GM12878 (cell line): ENCODE data around the gene ZNF600. TPM values are rescaled to one million over a fixed set of nuclear protein-coding genes. Genes with fewer than 3 reads are reported as not detected.

ENCODE experiments used
- ATAC-seq: fragments of 200-7000 bp; cut with Tn5 transposase; 3 replicates; pipeline ENCODE4 v1.9.1; 2020; ENCODE audit warnings: mild to moderate bottlenecking, moderate library complexity
- BruUV-seq: library from RNA; stranded (reverse); fragments of 400-500 nt; replicated peaks from 2 replicates; lab custom pipeline; 2021; lab: Mats Ljungman, UMichigan
- CTCF ChIA-PET: fragments of 300-600 bp; sonication (Branson Sonifier 250); formaldehyde crosslinking; extraction: SDS; loops from one replicate; lab custom pipeline; 2021; ENCODE audit warnings: inconsistent platforms; lab: Yijun Ruan, JAX
- POLR2A ChIA-PET: fragments of 350-600 bp; formaldehyde crosslinking; extraction: SDS; loops from one replicate; lab custom pipeline; 2021; ENCODE audit warnings: inconsistent platforms; lab: Charles Lee
- RAD21 ChIA-PET: fragments of 300-600 bp; sonication (Branson Sonifier 250); formaldehyde crosslinking; loops from one replicate; lab custom pipeline; 2023; ENCODE audit warnings: antibody characterized with exemption; ENCODE audit not compliant: unreplicated experiment; lab: Charles Lee
- SMC1A ChIA-PET: fragments of 300-600 bp; sonication (Branson Sonifier 250); formaldehyde crosslinking; loops from one replicate; lab custom pipeline; 2023; ENCODE audit not compliant: unreplicated experiment, uncharacterized antibody; lab: Charles Lee
- DNase-seq: peaks from one replicate; pipeline ENCODE4 v3.0.0-alpha.2; 2011; ENCODE audit warnings: low read depth, low spot score
- FAIRE-seq: peaks from 3 replicates; lab custom pipeline; 2011; peaks lifted over from hg19 to GRCh38; lab: Jason Lieb, UNC
- H2AFZ ChIP-seq: 2 replicates; pipeline ENCODE4 v1.6.0; 2011; ENCODE audit warnings: low read depth, low read length, control low read depth; ENCODE audit not compliant: control insufficient read depth
- H3K27ac ChIP-seq: 2 replicates; pipeline ENCODE4 v1.5.1; 2011; ENCODE audit warnings: control low read depth; ENCODE audit not compliant: control insufficient read depth, insufficient read depth
- H3K27me3 ChIP-seq, 2 experiments: replicated peaks in 1 of 2; 2 replicates each; pipeline versions ENCODE4 v1.6.0 to v1.6.1; 2011; ENCODE audit warnings: low read length in 1 of 2; ENCODE audit not compliant: control insufficient read depth in 2 of 2, insufficient read depth in 2 of 2
- H3K36me3 ChIP-seq, 2 experiments: 2 replicates each; pipeline ENCODE4 v1.5.1; 2011; ENCODE audit warnings: low read length in 1 of 2; ENCODE audit not compliant: control insufficient read depth in 2 of 2, insufficient read depth in 2 of 2
- H3K4me1 ChIP-seq: 2 replicates; pipeline ENCODE4 v1.6.1; 2011; ENCODE audit warnings: mild to moderate bottlenecking, low read length, moderate library complexity, mixed read lengths; ENCODE audit not compliant: control insufficient read depth, insufficient read depth
- H3K4me2 ChIP-seq: 2 replicates; pipeline ENCODE4 v1.6.0; 2011; ENCODE audit warnings: control low read depth; ENCODE audit not compliant: control insufficient read depth, insufficient read depth
- H3K4me3 ChIP-seq: fragments of 200-600 bp; sonication (generic); 2 replicates; pipeline ENCODE4 v1.5.1; 2016
- H3K79me2 ChIP-seq: 2 replicates; pipeline ENCODE4 v1.6.0; 2011; ENCODE audit warnings: low read length; ENCODE audit not compliant: control insufficient read depth, insufficient read depth
- H3K9ac ChIP-seq: 2 replicates; pipeline ENCODE4 v1.8.0; 2011; ENCODE audit warnings: low read length, control low read depth, mixed read lengths; ENCODE audit not compliant: control insufficient read depth, insufficient read depth
- H3K9me3 ChIP-seq: replicated peaks from 3 replicates; pipeline ENCODE4 v1.5.1; 2011; ENCODE audit warnings: mild to moderate bottlenecking, low read length; ENCODE audit not compliant: control insufficient read depth, insufficient read depth
- H4K20me1 ChIP-seq: 2 replicates; pipeline ENCODE4 v1.6.0; 2011; ENCODE audit not compliant: control insufficient read depth, insufficient read depth
- RELA ChIP-seq: fragments of 450-650 bp; IDR thresholded peaks from 2 replicates; pipeline ENCODE4 v1.8.0; 2014; ENCODE audit warnings: borderline replicate concordance; ENCODE audit not compliant: partially characterized antibody
- WGBS: methylation state at CpG from one replicate; pipeline ENCODE4 v1.1.6; 2016; ENCODE audit warnings: low lambda C conversion rate; ENCODE audit not compliant: insufficient replicate concordance, insufficient coverage; ENCODE audit errors: missing lambda C conversion rate; 5-methylcytosine and 5-hydroxymethylcytosine counted together
- in situ Hi-C: fragments of 300-500 bp; cut with MboI; formaldehyde crosslinking; loops from 9 replicates; pipeline ENCODE4 v1.14.3; 2018; ENCODE audit warnings: mixed read lengths
- intact Hi-C: fragments of 100-400 bp; cut with micrococcal nuclease; formaldehyde crosslinking; loops from one replicate; pipeline ENCODE4 v1.14.2; 2022; ENCODE audit not compliant: unreplicated experiment
- polyA plus RNA-seq, 11 experiments: library from polyadenylated mRNA; depleted of rRNA in 4 of 11; unstranded in 6 of 11; stranded (reverse) in 5 of 11; fragments of >200 nt; fragmentation: Nextera tagmentation in 4 of 11; fragmentation: Illumina TruSeq in 1 of 11; extraction: Ambion mirVana in 4 of 11; extraction: Trizol in 1 of 11; gene quantifications; 1 replicate in 1 of 11; 2 replicates in 10 of 11; pipeline versions ENCODE4 v1.2.1 to v1.2.3, GENCODE V29; 2011 to 2016; ENCODE audit warnings: inconsistent platforms in 2 of 11, missing spikeins in 2 of 11, low read depth in 1 of 11
- total RNA-seq, 4 experiments: library from RNA; depleted of rRNA in 3 of 4; stranded (reverse); fragments of >200 nt in 3 of 4; fragmentation: Illumina TruSeq in 1 of 4; extraction: Trizol in 1 of 4; gene quantifications; 2 replicates each; pipeline versions ENCODE4 v1.2.1 to v1.2.3, GENCODE V29; 2013 to 2021
- TF ChIP-seq, protein P1 (sequence below): IDR thresholded peaks from 2 replicates; pipeline ENCODE4 v1.6.1; 2012; ENCODE audit warnings: low read length, inconsistent platforms
- TF ChIP-seq, protein P2 (sequence below): fragments of 450-650 bp; IDR thresholded peaks from 2 replicates; pipeline ENCODE4 v1.6.1; 2017; ENCODE audit warnings: borderline replicate concordance

The ZNF600 gene
- total and polyA plus RNA-seq, 10 of the 15 experiments (the other 5 are each of a cell fraction or from before 2014, with no cell fraction given), result 9.5 to 25.6 (median 11.9) TPM

DNA sequence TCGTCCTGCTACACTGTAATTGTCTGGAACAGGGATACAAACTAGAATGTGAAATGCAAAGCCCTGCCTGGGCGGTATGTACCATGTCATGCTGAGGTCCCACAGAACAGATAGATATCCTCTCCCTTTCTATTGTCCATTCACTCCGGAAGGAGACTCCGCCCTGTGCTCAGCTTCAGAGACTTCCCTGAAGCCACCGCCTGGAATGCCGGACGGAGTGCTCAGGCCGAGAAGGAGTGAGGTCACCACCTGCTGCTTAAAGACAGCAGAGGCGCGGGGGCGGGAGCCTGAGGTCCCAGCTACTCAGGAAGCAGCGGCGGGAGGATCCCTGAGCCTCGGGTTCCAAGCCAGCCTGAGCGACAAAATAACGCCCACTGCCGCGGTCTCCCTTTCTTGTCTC lies 50.9 kb downstream of the ZNF600 start:
- ATAC-seq, result no peak
- Histone ChIP-seq H3K36me3 (no peaks in the 10 kb centered on the region), H3K9me3 (peaks cover 4% of the 10 kb centered on the region; the same call in 2 of the 3 replicates), H3K79me2 (peaks cover 4% of the 10 kb centered on the region), H3K4me1 (no peaks in the 10 kb centered on the region), H3K4me3 (no peak overlapping the region), H3K4me2 (no peak overlapping the region), H3K9ac (no peak overlapping the region), H3K27ac (no peak overlapping the region), H4K20me1 (no peaks in the 10 kb centered on the region)
- ChIA-PET RAD21 (no interaction called here), POLR2A (no interaction called here), SMC1A (interaction anchor here (1.0 kb wide), 1 partner anchor 98 kb away, joined by 4 read pairs; no protein-coding TSS in a partner anchor), CTCF (interaction anchor here (0.6 kb wide), 1 partner anchor 134 kb away, joined by 3 read pairs; no protein-coding TSS in a partner anchor)
- WGBS, result 93% methylated on average over 18 of the region's 18 CpGs
- intact Hi-C loops, result no loop called here
- in situ Hi-C loops, result no loop called here
- no TSS peak for BruUV-seq
- no peak for TF ChIP-seq RELA
- TF ChIP-seq, protein P1, sequence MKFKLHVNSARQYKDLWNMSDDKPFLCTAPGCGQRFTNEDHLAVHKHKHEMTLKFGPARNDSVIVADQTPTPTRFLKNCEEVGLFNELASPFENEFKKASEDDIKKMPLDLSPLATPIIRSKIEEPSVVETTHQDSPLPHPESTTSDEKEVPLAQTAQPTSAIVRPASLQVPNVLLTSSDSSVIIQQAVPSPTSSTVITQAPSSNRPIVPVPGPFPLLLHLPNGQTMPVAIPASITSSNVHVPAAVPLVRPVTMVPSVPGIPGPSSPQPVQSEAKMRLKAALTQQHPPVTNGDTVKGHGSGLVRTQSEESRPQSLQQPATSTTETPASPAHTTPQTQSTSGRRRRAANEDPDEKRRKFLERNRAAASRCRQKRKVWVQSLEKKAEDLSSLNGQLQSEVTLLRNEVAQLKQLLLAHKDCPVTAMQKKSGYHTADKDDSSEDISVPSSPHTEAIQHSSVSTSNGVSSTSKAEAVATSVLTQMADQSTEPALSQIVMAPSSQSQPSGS, result no peak
- TF ChIP-seq, protein P2, sequence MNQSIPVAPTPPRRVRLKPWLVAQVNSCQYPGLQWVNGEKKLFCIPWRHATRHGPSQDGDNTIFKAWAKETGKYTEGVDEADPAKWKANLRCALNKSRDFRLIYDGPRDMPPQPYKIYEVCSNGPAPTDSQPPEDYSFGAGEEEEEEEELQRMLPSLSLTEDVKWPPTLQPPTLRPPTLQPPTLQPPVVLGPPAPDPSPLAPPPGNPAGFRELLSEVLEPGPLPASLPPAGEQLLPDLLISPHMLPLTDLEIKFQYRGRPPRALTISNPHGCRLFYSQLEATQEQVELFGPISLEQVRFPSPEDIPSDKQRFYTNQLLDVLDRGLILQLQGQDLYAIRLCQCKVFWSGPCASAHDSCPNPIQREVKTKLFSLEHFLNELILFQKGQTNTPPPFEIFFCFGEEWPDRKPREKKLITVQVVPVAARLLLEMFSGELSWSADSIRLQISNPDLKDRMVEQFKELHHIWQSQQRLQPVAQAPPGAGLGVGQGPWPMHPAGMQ, result no peak
- TF ChIP-seq, all 136 proteins: peak for 0
- Histone ChIP-seq H3K27me3 (no peaks in the 10 kb centered on the region), H2AFZ (peak overlapping the region; percentile 90; the same call in 1 of the 2 replicates)
- FAIRE-seq, result no peak
- no peak for DNase-seq
